ENCODE data around the gene IFIT2.

DNA sequence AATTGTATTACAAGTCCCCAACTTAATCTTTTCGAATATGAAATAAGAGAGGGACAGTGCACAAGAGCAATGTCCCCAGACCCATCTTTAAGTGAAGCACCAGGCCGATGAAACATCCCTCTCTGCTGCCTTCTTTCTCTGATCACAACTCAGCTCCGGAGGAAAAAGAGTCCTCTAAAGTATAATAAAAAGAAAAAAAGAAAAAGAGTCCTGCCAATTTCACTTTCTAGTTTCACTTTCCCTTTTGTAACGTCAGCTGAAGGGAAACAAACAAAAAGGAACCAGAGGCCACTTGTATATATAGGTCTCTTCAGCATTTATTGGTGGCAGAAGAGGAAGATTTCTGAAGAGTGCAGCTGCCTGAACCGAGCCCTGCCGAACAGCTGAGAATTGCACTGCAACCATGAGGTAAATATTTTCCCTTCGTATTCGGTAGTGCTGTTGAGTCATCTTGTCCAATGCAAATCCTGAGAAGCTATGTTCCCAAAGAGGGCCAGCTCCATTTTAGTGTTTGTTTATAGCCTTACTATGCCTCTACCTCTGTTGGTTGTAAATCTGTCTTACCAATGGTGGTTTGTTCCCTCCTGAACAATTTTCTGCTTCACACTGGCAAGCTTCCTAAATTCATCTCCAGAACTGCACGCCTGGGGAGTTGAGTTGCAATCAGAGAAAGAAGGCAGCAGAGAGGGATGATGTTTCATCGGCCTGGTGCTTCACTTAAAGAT lies at the start of gene IFIT2:
- TF ChIP-seq, protein P1, sequence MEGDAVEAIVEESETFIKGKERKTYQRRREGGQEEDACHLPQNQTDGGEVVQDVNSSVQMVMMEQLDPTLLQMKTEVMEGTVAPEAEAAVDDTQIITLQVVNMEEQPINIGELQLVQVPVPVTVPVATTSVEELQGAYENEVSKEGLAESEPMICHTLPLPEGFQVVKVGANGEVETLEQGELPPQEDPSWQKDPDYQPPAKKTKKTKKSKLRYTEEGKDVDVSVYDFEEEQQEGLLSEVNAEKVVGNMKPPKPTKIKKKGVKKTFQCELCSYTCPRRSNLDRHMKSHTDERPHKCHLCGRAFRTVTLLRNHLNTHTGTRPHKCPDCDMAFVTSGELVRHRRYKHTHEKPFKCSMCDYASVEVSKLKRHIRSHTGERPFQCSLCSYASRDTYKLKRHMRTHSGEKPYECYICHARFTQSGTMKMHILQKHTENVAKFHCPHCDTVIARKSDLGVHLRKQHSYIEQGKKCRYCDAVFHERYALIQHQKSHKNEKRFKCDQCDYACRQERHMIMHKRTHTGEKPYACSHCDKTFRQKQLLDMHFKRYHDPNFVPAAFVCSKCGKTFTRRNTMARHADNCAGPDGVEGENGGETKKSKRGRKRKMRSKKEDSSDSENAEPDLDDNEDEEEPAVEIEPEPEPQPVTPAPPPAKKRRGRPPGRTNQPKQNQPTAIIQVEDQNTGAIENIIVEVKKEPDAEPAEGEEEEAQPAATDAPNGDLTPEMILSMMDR (IDR thresholded peaks at IDR 0.05; ENCODE audit: low read length): no peak
- TF ChIP-seq EZH2 (optimal IDR thresholded peaks at IDR 0.05; ENCODE audit: low read depth, low read length): no peak
